Measurements from ENCODE around the gene PEX11A. TPM values are rescaled to one million over a fixed set of nuclear protein-coding genes. Genes with fewer than 3 reads are reported as not detected.

PEX11A gene
- total RNA-seq, 2 experiments from 2014 or later = 1.4 to 1.8 TPM

DNA sequence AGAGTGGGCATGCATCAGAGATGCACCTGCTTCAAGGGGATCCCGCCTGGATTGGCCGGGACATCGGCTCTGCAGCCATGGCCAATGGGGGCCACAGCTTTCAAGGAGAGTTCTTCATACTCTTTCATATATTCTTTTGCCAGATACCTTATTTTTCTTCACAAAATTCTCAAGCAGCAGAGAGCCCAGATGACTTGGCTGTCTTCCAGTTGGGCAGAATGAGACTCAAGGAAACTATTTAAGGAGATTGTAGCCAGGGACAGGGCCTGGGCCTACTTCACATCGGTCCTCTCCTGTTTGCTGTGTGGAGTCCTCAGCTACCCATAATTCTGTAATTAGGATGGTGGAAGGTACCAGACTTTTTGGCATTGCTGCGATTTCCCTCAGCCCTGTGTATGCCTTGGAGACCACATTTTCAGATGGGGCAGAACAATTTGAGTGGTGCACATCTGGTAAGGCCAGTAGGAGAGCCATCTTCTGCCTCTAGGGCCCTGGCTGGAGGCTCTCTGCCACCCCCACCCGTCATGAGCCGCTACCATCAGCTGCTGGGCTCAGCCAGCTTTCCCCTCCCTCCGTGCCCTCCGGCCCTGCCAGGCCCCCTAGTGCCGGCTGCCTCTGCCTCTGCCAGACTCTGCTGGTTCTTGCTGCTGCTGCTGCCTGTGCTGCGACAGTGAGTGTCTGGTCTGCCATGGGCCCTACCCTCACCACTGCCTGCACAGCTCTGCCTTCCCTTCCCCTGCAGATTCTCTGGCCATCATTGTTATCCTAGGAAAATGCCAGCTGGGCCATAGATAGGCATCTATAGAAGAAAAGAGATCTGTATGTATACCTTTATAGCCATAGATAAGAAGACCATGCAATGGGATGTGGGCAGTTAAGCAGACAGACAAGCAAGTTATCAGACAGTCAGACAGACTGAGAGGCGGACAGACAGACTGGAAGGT lies 18.1 kb downstream of the PEX11A start:
- Mint-ChIP-seq H3K4me1 (ENCODE audit: low read depth) (peaks cover 7% of the 10 kb centered on the region), H3K27ac (no peak overlapping the region), H3K36me3 (ENCODE audit: low read depth) (no peaks in the 10 kb centered on the region), H3K27me3 (ENCODE audit: low read depth) (peaks cover 1% of the 10 kb centered on the region), H3K4me3 (no peak overlapping the region), H3K9me3 (ENCODE audit: insufficient read depth) (no peaks in the 10 kb centered on the region)
- DNase-seq (no peak), ATAC-seq (no peak)
- ChIA-PET POLR2A (no interaction called here), CTCF (interaction anchor here (0.6 to 2.8 kb wide), 7 partner anchors 10 to 495 kb away, joined by 3 to 17 read pairs (median 3); partner anchors contain the start of genes PEX11A, TICRR and WDR93)

DNA sequence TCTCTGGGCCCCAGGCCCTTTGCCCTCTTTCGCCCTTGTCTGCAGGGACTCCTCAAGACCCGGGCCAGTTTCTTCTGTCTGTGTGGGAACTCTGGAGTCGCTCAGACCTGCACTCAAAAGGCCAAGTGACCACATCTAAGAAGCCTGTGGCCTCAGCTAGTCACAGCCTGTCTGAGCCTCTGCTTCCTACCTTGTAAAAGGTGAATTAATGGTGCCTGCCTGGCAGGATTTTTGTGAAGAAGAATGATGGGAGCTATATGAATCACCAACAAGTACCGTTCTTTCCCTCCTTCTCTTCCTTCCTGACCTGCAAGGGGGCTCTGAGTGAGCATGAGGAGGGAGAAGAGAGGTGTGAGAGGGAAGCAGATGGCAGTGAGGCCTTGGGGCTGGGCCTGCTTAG lies 18.9 kb downstream of the PEX11A start:
- POLR2A ChIA-PET = no interaction called here
- DNase-seq = no peak
- peaks cover 7% of the 10 kb centered on the region for H3K4me1 Mint-ChIP-seq (ENCODE audit: low read depth)

DNA sequence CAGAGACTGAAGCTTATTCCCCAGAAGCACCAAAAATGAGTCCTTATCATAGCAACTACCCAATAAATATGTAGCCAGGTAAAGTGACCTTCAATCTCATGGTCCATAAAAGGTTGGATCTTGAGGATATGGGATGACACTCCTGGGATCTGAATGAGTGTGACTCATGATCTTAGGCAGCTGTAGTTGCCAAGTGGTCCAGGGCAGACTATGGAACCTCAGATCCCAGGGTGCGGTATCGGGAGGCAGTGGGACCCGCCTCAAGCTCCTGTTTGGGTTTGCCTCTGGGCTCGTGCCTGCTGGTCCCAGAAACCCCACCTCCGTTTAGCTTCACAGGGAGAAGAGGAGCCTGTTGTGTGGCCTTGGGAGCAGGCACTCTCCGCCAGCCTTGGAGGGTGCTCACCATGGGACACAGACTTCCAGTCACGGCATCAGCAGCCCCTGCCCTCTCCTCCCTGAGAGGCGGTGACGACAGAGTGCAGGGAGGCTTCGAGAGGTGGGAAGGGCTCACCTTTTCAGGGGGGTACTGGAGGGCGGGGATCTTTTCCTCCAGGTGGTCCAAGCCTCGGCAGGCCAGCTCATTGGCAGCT lies 19.5 kb downstream of the PEX11A start:
- H3K27ac Mint-ChIP-seq = no peak overlapping the region
- DNase-seq = no peak
- H3K36me3 Mint-ChIP-seq (ENCODE audit: low read depth) = no peaks in the 10 kb centered on the region
- H3K4me3 Mint-ChIP-seq = no peak overlapping the region
- H3K4me1 Mint-ChIP-seq (ENCODE audit: low read depth) = peaks cover 7% of the 10 kb centered on the region
- ChIA-PET CTCF (no interaction called here), POLR2A (no interaction called here)
- peaks cover 2% of the 10 kb centered on the region for H3K27me3 Mint-ChIP-seq (ENCODE audit: low read depth)
- no peaks in the 10 kb centered on the region for H3K9me3 Mint-ChIP-seq (ENCODE audit: insufficient read depth)
- ATAC-seq = no peak

More for the DNA sequence above, 18.9 kb downstream of the PEX11A start:
- no peaks in the 10 kb centered on the region for H3K9me3 Mint-ChIP-seq (ENCODE audit: insufficient read depth)
- H3K4me3 Mint-ChIP-seq = no peak overlapping the region
- H3K27me3 Mint-ChIP-seq (ENCODE audit: low read depth) = peaks cover 2% of the 10 kb centered on the region
- CTCF ChIA-PET = interaction anchor here (1.3 to 2.8 kb wide), 2 partner anchors 10 to 203 kb away, joined by 3 to 17 read pairs; no protein-coding TSS in a partner anchor
- no peak for ATAC-seq
- no peak overlapping the region for H3K27ac Mint-ChIP-seq
- no peaks in the 10 kb centered on the region for H3K36me3 Mint-ChIP-seq (ENCODE audit: low read depth)

DNA sequence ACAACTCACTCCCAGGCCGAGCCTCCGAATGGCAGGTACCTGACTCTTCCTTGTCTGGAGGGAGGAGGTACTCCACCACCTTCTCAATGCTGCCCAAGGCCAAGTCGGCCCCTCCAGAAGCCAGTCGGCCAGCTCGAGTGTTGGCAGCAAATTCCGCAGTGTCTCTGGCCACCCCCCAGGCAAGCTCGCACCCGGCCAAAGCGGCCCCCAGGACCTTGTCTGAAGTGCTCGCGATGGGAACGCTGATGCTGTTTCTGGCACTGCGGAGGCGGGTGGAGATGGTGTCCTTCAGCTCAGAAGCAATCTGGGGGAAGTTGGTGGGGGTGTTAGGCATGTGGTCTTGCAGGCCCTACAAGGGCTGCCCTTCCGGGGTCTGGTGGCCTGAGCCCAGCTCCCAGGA lies 20.6 kb downstream of the PEX11A start:
- ATAC-seq = no peak
- H3K27me3 Mint-ChIP-seq (ENCODE audit: low read depth) = peaks cover 4% of the 10 kb centered on the region
- ChIA-PET CTCF (no interaction called here), POLR2A (no interaction called here)
- peaks cover 7% of the 10 kb centered on the region for H3K4me1 Mint-ChIP-seq (ENCODE audit: low read depth)
- H3K27ac Mint-ChIP-seq = no peak overlapping the region
- no peak overlapping the region for H3K4me3 Mint-ChIP-seq
- H3K9me3 Mint-ChIP-seq (ENCODE audit: insufficient read depth) = no peaks in the 10 kb centered on the region
- no peak for DNase-seq
- H3K36me3 Mint-ChIP-seq (ENCODE audit: low read depth) = no peaks in the 10 kb centered on the region

DNA sequence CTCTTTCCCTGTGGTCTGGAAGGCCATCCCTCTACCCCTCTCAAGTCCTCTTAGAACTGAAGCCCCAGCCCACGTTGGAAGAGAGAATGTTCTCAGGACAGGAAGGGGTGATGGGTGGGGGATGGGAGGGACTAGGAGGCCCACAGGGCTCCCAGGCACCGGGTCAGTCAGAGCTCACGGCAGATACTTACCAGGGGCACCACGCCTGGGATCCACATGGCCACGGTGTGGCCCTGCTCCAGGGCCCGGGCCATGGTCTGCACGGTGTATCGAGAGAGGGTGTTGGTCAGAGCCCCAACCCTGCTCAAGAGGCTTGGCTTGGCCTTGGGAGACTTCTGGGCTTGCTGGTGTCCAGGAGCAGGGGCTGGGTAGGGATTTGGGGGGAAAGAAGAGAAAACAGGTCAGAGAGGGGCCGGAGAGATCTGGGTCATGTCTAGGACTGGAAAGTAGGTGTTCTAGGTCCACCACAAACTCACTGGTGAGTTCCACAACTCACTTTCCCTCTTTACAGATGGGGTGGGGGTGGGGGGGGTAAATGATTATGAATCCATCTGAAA lies 21.2 kb downstream of the PEX11A start:
- Mint-ChIP-seq H3K4me1 (ENCODE audit: low read depth) (peaks cover 8% of the 10 kb centered on the region), H3K27ac (no peak overlapping the region), H3K27me3 (ENCODE audit: low read depth) (peaks cover 10% of the 10 kb centered on the region), H3K36me3 (ENCODE audit: low read depth) (no peaks in the 10 kb centered on the region), H3K9me3 (ENCODE audit: insufficient read depth) (no peaks in the 10 kb centered on the region), H3K4me3 (no peak overlapping the region)
- POLR2A ChIA-PET = no interaction called here
- CTCF ChIA-PET = interaction anchor here (1.1 kb wide), 1 partner anchor 221 kb away, joined by 3 read pairs; no protein-coding TSS in a partner anchor
- DNase-seq (no peak), ATAC-seq (no peak)

DNA sequence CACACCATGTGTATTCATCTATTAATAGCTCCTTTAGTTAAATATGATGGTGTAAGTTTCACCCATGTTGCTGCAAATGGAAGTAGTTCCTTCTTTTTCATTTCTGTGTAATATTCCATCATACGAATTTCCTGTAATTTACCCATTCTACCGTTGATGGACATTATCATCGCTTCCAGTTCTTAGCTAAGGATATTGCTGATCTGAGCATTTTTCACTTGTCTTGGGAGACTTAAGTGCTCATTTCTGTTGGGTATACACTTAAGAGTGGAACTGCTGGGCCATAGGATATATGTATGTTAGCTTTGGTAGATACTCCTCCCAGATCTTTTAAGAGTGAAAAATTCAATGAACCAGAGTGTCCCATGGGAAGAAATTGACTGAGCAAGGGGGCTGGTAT lies 22.4 kb downstream of the PEX11A start:
- no peaks in the 10 kb centered on the region for H3K36me3 Mint-ChIP-seq (ENCODE audit: low read depth)
- no peak overlapping the region for H3K4me3 Mint-ChIP-seq
- DNase-seq (no peak), ATAC-seq (no peak)
- H3K27ac Mint-ChIP-seq = no peak overlapping the region
- peaks cover 12% of the 10 kb centered on the region for H3K27me3 Mint-ChIP-seq (ENCODE audit: low read depth)
- peaks cover 8% of the 10 kb centered on the region for H3K4me1 Mint-ChIP-seq (ENCODE audit: low read depth)
- CTCF ChIA-PET = interaction anchor here (1.1 to 1.2 kb wide), 2 partner anchors 93 to 222 kb away, joined by 3 to 4 read pairs; no protein-coding TSS in a partner anchor
- POLR2A ChIA-PET = no interaction called here
- no peaks in the 10 kb centered on the region for H3K9me3 Mint-ChIP-seq (ENCODE audit: insufficient read depth)

DNA sequence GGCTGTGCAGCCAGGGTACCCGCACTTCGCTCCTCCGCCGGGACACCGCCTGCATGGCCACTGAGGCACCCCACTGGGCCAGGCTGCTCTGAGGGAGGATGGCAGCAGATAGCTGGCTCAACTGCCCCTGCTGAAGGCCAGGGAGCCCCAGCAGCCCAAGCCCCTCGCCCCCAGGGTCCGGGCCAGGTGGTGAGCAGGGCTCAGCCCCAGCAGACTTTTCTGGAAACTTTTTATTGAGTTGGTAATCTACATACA lies 22.9 kb downstream of the PEX11A start:
- Mint-ChIP-seq H3K9me3 (ENCODE audit: insufficient read depth) (no peaks in the 10 kb centered on the region), H3K36me3 (ENCODE audit: low read depth) (no peaks in the 10 kb centered on the region), H3K27ac (no peak overlapping the region), H3K27me3 (ENCODE audit: low read depth) (peaks cover 12% of the 10 kb centered on the region), H3K4me1 (ENCODE audit: low read depth) (peaks cover 8% of the 10 kb centered on the region), H3K4me3 (no peak overlapping the region)
- ChIA-PET POLR2A (no interaction called here), CTCF (interaction anchor here (1.2 kb wide), 1 partner anchor 93 kb away, joined by 4 read pairs; no protein-coding TSS in a partner anchor)
- no peak for ATAC-seq
- DNase-seq = no peak

DNA sequence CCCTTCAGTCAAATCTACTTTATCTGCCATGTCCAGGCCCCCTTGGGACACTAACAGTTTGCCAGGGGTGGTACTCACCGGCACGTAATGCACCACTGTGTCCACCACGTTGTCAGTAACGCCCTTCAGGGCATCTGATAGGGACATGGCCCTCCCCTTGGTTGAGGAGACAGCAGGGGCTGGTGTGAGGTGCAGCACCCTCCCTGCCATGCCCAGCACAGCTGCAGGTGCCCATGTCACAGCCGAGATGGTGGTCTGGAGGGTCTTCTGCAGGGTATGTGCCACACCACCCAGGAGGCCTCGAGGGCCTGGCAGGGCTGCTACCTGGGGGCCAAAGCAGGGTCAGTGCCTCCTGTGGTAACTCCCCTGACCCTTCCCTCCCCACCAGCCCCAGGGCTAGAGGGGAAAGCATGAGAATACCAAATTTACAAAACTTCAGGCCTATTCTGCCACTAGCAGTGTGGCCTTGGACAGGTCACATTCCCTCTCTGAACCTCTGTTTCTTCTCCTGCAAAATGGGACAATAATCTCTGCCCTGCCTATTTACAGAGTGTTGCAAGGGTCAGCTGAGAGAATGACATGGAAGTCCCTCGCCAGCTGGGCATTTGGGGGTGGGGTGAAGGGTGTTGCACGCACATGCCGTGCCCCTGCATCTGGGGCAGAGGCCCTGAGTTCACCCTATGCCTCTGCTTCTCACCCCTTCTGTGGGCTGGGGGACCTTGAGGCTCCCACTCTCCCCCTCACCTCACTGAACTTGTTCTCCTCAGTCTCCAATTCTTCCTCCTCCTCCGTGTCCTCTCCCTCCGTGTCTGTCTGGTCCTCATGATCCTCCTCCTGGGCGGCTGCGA lies 23.5 kb downstream of the PEX11A start:
- peaks cover 7% of the 10 kb centered on the region for H3K4me1 Mint-ChIP-seq (ENCODE audit: low read depth)
- no peak for DNase-seq
- no peak overlapping the region for H3K27ac Mint-ChIP-seq
- peaks cover 16% of the 10 kb centered on the region for H3K27me3 Mint-ChIP-seq (ENCODE audit: low read depth)
- ChIA-PET POLR2A (no interaction called here), CTCF (no interaction called here)
- H3K4me3 Mint-ChIP-seq = no peak overlapping the region
- ATAC-seq = no peak
- no peaks in the 10 kb centered on the region for H3K9me3 Mint-ChIP-seq (ENCODE audit: insufficient read depth)
- H3K36me3 Mint-ChIP-seq (ENCODE audit: low read depth) = no peaks in the 10 kb centered on the region

DNA sequence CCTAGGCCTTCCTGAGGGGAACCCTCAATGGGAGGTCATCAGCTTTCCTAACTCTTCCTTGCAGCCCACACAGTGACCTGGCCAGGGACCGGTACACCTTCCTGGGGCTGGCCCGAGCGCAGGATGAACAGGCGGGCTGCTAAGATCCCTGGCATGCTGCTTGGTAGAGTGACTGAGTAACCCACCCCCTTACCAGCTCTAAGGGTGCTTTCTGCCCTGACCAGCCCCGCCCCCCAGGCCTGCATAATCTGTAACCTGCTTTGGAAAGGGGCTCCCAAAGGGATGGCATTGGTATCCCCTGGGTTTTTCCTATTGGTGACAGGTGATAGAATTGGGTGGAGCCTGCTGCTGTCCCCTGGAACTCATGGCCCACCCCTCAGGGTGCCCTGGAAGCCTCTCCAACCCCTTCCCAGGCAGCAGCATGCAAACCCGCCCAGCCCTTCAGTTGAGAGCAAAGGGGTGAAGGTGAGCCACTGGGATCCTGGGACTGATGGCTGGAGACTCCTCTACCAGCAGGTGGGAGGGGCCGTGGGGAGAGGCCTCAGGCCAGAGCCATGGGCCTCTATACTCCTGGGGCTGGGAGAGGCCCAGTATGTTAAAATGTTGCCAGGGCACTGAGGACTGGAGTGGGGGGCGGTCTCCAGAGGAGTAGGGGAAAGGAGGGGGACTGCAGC lies 24.2 kb downstream of the PEX11A start:
- CTCF ChIA-PET = interaction anchor here (1.0 kb wide), 1 partner anchor 74 kb away, joined by 4 read pairs; no protein-coding TSS in a partner anchor
- POLR2A ChIA-PET = no interaction called here
- Mint-ChIP-seq H3K27ac (no peak overlapping the region), H3K9me3 (ENCODE audit: insufficient read depth) (no peaks in the 10 kb centered on the region), H3K4me3 (no peak overlapping the region), H3K4me1 (ENCODE audit: low read depth) (peaks cover 2% of the 10 kb centered on the region), H3K27me3 (ENCODE audit: low read depth) (peaks cover 20% of the 10 kb centered on the region), H3K36me3 (ENCODE audit: low read depth) (no peaks in the 10 kb centered on the region)
- no peak for ATAC-seq
- no peak for DNase-seq

DNA sequence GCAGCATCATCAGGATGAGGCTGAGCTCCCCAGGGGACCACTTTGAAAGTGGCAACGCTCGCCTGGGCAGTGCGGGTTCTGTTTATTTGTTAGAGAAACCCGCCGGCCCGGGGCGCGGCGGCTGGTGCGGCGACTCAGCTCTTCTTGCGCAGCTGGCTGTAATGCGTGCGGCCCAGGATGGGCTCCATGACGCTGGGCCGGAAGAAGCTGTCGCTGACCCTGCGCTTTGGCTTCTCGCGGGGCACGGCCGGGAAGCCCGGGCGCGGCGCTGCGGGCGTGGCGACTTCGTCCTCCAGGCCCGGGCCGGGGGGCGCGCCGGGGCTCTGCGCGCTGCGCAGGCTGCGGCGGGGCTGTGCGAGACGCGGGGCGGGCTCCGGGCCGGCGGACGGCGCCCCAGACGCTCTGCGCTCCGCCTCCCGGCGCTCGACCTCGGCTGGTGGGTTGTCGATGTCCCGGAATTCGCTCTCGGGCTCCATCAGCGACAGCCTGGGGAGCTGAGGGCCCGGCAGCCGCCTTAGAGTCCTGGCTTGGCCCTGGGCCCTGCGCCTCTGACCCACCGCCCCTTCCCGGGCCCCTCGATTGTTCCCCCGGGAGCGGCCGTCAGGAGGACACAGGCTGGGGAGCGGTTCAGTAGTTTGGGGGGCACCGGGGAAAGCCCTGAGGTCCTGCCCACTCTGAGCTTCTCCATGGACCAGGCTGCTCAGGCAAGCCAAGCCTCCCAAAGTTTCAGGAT lies 24.9 kb downstream of the PEX11A start:
- ChIA-PET POLR2A (no interaction called here), CTCF (interaction anchor here (1.0 kb wide), 1 partner anchor 75 kb away, joined by 4 read pairs; no protein-coding TSS in a partner anchor)
- peaks cover 2% of the 10 kb centered on the region for H3K4me1 Mint-ChIP-seq (ENCODE audit: low read depth)
- no peaks in the 10 kb centered on the region for H3K36me3 Mint-ChIP-seq (ENCODE audit: low read depth)
- H3K27me3 Mint-ChIP-seq (ENCODE audit: low read depth) = peaks cover 25% of the 10 kb centered on the region
- no peaks in the 10 kb centered on the region for H3K9me3 Mint-ChIP-seq (ENCODE audit: insufficient read depth)
- H3K4me3 Mint-ChIP-seq = peak overlapping the region; percentile 12
- peak; percentile 32 for DNase-seq
- peak; percentile 87 for ATAC-seq
- no peak overlapping the region for H3K27ac Mint-ChIP-seq
